HG03045 (cell line): ENCODE results near the gene PPP1R27.
A peak's percentile ranks its signal among the peaks of the same experiment; 100 is the strongest.

ENCODE experiments used
- ATAC-seq: cut with Tn5 transposase; IDR thresholded peaks from one replicate; pipeline ENCODE4 v1.9.1; 2021; ENCODE audit warnings: mild to moderate bottlenecking, moderate library complexity; ENCODE audit not compliant: unreplicated experiment

The PPP1R27 gene

DNA sequence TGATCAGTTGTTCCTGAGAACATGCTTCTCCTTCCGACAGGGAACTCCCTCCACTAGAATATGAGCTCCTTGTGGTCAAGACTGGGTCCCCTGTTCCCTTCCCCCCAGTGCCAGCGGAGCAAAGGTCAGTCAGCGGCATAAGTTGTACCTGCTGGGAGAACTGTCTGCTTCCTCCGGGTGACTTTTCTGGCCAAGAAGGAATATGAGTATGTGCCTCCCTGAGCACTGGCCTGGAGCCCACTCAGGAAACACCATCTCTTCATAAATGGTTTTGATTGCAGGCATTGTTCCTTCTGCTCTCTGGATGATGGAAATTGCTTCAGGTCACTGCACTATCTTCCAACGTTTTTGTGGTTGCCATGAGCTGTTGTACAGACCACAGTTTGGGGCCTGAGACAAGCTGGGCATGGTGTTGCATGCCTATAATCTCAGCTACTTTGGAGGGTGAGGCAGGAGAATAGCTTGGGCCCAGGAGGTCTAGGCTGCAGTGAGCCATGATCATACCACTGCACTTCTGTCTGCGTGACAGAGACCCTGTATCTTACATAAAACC is 28.3 kb upstream of the PPP1R27 start:
- ATAC-seq, result no peak

DNA sequence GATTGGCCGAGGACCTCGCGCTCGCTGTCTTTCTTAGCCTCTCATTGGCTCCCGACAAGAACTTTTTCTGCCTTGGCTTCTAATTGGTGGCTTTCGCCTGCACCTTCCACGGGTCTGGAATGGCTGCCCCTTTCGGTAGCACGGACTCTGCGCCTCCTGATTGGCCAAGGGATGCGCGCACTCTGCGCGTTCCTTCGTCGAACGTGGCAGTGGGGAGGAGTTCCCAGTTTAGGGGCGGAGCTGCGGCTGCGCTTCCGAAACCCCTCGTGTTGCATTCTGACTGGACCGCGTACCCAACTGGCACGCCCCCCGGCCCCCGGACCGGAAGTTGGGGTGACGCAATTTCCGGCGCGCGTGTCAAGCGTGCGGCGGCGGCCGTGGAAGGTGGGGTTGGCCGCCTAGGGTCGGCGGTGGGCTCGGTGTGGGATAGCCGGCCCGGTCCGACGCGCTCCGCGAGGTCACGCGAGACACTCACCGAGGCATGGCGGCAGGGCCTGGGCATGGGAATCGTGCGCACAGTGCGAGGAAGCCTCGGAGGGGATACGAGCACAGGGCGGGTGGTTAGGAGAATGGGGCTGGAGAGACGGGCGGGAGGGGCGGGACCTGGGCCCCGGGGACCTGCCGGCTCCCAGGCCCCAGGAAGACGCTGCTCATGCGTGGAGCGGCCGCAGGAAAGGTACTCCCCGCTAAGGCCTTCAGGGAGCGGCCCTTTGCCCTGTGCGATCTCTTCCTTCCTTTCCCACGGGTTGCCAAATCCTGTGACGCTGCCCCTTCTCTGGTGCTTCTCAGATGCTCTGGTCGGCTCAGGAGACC is 26.1 kb upstream of the PPP1R27 start:
- peak; percentile 75 for ATAC-seq

DNA sequence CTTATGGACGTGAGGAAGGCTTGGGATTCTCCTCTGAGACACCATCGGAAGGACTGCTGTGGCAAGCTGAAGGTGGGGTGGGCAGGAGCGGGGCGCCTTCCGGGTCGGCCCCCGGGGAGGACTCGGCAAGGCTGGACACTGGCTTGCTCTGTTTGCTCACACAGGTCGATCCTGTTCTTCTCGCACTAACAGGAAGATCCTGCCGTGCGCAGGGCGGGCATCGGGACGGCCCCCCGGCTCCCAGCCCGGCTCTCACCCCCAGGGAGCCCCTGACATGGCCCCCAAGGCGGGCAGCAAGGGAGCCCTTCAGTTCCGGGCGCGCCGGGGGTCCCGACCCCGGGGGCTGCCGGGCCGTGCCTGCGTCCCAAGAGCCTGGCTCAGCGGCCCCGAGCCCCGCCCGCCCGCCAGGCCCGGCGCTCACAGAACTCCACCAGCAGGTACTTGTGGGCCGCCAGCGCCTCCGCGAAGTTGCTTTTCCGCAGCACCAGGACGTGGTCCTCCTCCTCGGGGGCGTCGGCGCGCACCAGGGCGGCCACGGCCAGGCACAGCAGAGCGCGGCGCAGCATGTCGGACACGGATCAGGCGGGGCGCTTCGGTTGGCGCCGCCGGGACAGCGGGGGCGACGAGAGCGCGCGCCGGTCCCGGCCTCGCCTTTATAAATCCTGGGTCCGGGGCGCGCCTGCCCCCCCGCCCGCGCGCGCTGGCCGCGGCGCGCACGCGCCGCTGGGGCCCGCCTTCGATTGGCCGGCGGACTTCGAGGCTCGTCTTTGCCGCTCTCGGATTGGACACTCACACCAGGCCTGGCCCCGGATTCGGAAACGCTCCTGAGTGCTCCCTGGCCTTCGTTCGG is 25.3 kb upstream of the PPP1R27 start, which contains the start of gene P4HB:
Gene P4HB, minus strand, starts transcription at position 630 of the 850 bp plus-strand sequence. Its CDS starts 64 bp downstream, at position 566.
- peak; percentile 0 for ATAC-seq

DNA sequence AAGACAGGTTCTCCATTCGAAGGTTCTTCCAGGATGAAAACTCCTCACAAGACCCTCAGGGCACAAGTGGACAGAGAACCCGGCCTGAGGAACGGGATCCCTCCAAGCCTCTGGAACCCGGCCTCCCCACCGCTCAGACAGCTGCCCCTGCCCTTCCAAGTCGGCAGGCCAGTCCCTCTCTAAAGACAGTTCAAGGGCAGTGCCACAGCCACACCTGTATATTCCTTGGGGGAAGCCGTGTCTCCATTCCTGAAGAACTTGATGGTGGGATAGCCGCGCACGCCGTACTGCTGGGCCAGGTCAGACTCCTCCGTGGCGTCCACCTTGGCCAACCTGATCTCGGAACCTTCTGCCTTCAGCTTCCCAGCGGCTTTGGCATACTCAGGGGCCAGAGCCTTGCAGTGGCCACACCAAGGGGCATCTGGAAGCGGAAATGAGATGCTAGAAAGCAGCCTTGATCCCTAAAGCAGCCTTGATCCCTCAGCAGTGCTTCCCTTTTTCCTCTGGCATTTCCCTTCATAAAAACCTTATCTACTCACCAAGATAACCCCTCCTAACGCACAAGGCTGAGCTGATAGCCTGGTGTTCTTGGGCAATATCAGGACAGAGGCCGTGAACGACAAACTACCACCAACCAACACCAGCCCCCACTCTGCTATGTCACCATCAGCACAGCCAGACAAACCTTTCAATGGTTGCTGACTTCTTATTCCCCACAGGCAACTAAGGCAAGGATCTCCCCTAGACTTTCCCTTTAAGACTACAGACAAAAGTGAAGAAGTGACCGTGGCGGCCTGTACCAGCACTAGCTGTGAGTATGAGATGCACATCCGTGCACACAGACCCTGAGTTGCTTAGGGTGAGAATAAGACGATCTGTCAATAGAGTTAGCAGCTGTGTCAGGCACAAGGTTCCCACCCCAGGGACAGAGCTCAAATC is 24.4 kb upstream of the PPP1R27 start:
- ATAC-seq, result no peak

DNA sequence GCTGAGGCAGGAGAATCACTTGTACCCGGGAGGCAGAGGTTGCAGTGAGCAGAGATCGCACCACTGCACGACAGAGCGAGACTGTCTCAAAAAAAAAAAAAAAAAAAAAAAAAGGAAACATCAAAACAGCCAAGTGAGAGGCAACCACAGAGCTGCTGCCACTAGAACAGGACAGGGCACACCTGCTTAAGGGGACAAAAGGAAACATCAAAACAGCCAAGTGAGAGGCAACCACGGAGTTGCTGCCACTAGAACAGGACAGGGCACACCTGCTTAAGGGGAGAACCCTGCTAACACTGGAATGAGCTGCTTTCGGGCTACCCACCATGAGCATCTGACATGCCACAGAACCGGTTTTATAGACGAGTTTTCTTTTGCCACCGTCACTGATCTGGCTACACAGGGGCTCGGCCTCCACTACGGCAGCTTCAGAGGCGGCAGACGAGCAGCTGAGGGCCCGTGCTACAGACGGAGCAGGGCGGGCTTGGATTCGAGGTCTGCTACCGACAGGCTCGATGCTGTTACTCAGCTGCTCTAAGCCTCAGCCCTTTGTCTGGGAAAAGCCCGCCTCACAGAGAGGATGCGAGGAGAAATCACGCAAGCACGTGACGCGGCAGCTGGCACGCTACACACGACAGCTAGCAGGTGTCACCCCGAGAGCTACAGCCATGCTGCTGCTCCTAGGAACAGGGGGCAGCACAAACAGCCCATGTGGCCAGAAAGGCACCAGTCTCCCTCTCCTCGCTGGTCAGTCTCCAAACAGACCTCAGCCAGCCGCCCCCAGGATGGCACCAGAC is 23.5 kb upstream of the PPP1R27 start:
- no peak for ATAC-seq

DNA sequence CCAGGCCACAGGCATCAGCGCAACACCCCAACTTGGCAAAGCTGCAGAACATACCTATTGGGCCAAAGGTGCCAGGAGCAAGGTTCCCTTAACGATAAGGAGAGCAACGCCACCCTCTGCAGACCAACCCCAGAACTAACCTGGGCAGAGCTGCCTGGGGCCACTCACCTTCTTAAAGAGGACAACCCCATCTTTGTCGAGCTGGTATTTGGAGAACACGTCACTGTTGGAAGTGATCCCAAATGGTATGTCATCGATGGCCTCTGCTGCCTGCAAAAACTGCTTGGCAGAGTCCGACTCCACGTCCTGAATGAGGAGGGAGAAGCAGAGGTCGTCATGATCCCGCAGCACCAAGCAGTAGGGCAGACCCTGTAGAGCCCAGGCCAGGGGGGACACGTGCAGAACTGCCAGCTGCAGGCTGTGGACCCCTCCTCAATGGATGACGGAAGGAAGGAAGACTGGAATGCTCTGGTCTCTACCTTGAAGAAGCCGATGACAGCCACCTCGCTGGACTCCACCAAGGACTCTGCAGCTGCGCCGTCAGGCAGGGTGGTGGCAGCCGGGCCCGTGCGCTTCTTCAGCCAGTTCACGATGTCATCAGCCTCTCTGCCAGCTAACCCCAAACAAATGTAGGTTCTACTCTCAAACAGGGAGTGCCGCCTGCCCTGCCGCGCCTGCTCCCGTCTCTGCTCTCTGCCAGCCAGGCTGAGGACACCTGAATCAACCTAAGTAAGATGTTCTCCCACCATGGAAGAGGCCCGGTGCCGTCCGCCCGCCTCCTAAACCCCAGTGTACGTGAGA is 20.3 kb upstream of the PPP1R27 start:
- ATAC-seq, result no peak

DNA sequence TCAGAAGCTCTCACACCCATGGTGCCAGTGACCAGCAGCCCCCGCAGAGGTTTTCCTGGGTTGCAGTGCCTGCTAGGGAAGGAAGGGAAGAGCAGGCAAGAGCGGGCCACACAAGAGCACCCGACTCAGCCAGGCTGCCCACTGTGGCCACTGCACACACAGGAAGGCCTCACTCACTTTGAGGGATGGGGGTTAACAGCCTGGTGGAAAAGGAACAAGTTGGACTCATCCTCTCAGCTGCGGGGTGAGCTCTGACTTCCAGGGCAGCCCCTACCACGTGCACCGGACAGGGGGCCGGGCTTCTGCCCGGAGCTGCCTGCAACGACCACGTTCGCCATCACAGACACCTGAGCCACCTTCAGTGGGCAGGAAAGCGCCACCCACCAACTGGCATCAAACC is 17.4 kb upstream of the PPP1R27 start:
- ATAC-seq, result no peak

DNA sequence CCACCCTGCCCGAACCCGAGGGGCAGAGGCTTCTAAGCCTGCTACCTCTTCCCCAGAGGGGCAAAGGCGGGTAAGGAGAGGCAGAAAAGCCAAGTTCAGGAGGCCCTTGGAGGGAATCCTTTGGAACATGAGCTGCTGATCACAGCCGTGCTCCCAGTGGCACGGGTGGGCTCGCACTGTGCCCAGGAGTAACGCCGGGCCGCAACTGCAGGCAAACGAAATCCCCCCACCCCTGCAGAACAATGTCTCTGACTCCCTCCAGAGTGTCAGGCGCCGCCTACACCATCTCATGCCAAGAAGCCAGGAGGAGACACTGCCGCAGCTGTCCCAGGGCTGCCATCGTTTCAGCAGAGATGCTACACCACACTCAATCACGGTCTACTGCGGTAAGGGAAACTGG is 16.6 kb upstream of the PPP1R27 start:
- ATAC-seq, result no peak

DNA sequence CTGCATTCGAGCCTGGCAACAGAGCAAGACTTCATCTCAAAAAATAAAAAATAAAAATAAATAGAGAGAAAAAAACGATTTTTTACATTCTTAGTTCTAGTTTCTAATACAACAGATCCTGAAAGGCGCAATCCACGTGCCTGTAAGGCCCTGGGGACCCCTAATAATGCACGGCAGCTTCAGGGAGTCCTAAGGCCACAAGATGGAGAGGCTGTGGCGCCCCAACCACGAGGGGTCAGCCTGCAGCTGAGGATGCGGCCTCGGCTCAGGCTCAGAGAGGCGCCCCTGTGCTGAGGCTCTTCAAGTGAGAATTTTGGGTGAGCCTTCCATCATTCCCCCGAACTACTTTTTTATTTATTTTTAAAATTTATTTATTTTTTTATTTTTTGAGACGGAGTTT is 14.6 kb upstream of the PPP1R27 start:
- no peak for ATAC-seq

DNA sequence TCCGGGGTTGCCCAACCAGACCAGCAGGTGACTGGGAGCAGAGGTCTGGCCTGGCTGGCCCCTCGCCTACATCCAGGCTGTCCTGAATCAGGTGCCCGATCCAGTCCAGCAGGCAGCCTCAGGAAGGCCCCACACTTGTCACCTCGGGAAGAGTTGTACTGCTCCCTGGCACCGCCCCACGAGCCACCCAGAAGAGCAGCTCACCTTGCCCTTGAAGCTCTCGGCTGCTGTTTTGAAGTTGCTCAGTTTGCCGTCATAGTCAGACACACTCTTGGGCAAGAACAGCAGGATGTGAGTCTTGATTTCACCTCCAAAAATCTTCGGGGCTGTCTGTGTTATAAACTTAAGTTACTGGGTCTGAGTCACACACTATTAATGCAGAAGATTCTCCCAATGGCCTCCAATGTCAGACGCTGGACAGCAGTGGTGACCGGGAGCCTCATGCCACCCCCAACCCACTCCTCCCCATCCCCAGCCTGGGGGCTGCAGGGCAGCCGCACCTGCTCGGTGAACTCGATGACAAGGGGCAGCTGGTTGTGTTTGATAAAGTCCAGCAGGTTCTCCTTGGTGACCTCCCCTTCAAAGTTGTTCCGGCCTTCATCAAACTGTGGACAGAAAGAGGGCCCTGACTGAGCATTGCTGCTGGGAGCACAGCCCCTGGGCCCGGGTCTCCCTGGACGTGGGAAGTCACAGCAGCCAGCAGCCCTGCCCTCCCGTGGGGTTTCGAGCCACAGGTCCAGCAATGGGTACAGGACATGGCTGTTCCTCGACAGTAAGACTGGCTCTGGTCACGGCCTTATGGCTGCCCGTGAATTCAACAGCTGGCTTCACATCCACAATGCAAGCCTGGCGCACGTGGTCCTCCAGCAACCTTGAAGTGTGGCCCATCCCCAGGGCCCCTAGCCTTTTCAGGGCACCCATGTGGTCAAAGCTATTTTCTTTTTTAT is 12.2 kb upstream of the PPP1R27 start:
- ATAC-seq, result no peak

DNA sequence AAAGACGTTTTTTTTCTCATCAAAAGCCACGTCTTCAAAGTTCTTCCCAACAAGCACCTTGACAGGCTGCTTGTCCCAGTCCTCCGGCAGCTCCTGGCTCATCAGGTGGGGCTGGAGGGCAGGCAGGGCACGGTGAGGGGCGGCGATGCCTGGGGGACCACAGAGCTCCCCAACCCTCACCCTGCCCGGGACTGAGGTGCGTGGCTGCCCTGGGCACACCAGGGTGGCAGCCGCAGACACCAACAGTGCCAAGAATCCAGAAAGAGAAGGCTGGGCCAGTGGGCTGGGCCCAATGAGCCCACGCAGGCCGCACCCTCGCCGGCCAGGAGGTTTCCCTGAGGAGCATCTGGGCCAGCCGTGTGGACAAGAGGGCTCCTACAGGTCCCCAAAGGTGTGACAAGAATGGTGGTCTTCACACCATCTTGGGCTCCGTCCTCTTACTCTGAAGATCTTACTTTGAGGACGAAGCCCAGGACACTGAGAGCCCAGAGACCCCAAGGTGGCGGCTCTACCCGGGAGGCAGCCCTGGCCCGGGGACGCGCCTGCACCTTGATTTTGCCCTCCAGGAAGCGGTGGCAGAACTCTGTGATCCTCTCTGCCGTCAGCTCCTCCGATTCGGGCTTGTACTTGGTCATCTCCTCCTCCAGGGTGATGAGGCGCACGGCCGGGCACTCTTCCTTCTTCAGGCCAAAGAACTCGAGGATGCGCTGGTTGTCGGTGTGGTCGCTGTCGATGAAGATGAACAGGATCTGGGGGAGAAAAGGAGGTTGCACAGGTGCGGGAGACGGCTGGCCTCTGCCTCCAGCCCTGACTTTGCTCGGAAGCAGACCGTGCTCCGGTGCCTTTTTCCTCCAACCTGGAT is 11.3 kb upstream of the PPP1R27 start:
- ATAC-seq, result no peak

DNA sequence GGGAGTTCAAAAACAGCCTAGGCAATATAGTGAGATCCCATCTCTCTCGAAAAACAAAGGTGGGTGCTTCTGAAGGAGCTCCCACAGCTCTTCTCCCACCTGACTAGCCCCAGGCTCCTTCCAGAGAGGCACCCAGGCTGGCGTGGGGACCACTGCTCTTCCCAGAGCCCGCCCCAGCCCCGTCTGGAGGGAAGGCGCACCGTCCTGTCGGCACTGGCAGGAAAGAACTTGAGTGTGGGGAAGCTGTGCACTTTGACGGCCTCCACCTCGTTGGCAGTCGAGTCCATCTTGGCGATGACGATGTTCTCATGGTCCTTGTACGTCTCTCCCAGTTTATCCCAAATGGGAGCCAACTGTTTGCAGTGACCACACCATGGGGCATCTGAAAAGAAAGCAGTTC is 10.5 kb upstream of the PPP1R27 start:
- ATAC-seq, result no peak

DNA sequence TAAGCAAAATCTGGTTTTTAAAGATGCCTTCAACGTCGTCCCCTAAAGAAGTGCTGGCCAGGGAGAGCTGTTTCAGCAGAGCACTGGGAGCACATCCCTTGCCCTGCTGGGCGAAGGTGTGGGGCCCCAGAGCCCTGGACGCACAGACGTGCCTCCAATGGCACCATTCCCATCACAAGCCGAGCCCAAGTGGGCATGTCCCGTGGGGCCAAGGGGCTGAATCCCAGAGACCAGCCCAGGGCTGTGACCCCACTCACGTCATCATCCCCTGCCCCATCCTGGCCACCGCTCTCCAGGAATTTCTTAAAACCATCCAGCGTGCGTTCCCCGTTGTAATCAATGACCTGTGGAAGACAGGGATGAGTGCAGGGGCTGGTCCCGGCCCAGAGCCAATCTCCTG is 10.0 kb upstream of the PPP1R27 start:
- no peak for ATAC-seq

DNA sequence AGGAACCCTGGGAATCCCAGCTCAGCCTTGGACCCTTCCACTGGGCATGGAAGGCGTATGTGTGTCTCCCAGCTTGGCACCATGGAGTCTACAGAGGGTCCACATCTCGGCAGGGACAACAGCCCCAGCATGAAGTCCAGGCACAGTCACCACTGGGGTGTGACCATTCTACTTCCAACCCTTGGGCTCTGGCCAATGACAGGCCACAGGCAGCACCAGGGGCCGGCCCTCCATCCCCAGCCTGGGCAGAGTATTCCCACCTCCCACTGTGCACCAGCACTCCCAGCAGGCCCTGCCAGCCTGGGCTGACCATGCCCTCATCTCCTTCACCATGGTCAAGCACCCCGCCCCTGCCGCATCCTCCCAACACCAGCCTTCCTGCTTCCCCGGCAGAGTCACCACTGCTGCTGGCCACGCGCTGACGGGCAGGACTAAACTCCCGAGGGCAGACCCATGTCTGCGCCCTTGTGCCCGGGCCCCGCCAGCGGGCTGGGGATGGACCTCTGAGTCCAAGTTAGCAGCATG is 9.5 kb upstream of the PPP1R27 start:
- no peak for ATAC-seq

DNA sequence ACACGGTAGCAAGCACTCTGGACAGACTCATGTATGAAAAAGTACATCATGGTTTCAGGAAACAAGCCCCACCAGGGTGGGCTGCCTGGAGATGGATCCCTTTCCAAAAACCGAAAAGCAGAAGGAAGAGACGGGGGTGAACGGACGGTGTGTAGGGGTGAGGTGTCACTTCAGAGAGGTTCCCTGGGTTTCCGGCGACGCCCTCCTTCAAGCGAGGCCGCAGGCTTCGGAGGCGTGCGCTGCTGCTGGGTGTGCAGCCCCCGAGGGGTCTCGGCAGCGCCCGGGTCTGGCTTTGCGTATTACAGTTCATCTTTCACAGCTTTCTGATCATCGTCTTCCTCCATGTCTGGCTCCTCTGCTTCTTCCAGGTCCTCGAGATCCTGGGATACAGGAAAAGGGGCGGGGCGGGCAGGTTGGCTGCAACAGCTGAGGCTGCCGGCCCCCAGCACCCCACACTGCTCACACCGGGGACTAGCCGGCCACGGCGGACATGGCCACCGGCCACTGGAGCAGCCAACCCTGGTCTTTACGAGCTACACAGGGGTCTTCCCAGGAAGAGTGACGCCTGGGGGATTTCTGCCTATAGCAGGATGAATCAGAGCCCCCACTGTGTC is 9.0 kb upstream of the PPP1R27 start:
- ATAC-seq, result no peak
